Mesodermal cell (in vitro differentiated cells): ENCODE results near the gene RNGTT.
"Not testable (repeated sequence)": the region's sequence is repeated elsewhere in the genome, so short reads cannot be mapped to it uniquely, and the experiment has no call there.

ENCODE experiments used
- H3K27ac ChIP-seq: 2 replicates; pipeline ENCODE4 v1.7.0; 2013; ENCODE audit warnings: mild to moderate bottlenecking, low read depth, low read length, moderate library complexity; ENCODE audit not compliant: severe bottlenecking
- H3K36me3 ChIP-seq: 2 replicates; pipeline ENCODE4 v1.7.1; 2013; ENCODE audit warnings: mild to moderate bottlenecking, low read length, moderate library complexity; ENCODE audit not compliant: control insufficient read depth, insufficient read depth
- H3K4me1 ChIP-seq: one replicate; pipeline ENCODE4 v1.7.1; 2013; ENCODE audit warnings: mild to moderate bottlenecking, low read length; ENCODE audit not compliant: insufficient read depth, control insufficient read depth, poor library complexity, severe bottlenecking
- H3K4me3 ChIP-seq: 2 replicates; pipeline ENCODE4 v1.7.0; 2013; ENCODE audit warnings: low read length, control low read depth, mild to moderate bottlenecking; ENCODE audit not compliant: insufficient read depth, poor library complexity, severe bottlenecking; ENCODE audit errors: extremely low read depth
- H3K9me3 ChIP-seq: 2 replicates; pipeline ENCODE4 v1.7.1; 2013; ENCODE audit warnings: mild to moderate bottlenecking, low read length, moderate library complexity; ENCODE audit not compliant: control insufficient read depth
- WGBS, 2 experiments: methylation state at CpG; one replicate each; pipeline ENCODE4 v1.1.5; 2013; ENCODE audit warnings: missing lambda C conversion rate in 2 of 2; ENCODE audit not compliant: insufficient coverage in 2 of 2; 5-methylcytosine and 5-hydroxymethylcytosine counted together

Gene RNGTT

DNA sequence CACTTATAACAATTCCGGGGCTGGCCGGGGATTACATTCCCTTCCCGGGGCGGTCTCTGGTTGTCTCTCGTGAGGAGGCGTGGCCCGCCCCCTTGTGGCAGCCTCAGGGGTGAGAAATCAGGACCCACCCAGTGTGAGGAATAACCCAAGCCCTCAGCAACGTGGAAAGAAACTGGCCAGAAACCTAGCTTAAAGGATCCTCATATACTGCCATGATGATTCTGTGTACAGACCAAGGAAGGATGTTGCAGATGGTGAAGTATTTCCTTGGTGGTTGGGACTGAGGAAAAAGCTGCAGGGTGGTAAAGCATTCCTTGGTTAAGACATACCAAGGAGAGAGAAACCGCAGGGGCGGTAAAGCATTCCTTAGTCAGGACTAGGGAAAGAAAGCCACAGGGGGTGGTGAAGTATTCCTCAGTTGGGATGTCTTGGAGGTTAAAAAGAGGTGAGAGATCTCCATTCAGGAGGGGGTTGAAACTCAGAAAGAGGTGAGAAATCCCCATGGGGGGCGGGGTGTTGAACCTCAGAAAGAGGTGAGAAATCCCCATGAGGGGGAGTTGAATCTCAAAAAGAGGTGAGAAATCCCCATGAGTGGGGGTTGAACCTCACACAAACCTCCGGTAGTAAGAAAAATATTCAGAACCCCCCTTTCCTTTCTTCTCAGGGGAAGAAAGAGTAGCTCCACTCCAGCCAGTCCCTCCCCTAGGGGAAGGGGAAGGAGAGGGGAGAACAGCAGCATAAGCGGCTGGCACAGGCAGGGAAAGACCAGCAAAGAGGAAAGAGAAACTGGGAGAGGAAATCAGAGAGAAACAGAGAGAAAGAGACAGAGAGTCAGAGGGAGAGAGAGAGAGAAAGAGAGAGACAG lies 238.1 kb downstream of the RNGTT start:
- Histone ChIP-seq H3K36me3 (no peaks in the 10 kb centered on the region), H3K9me3 (no peaks in the 10 kb centered on the region), H3K4me1 (peaks cover 7% of the 10 kb centered on the region), H3K27ac (no peak overlapping the region), H3K4me3 (no peak overlapping the region)
- WGBS, 2 experiments: 37 to 38% methylated on average over 5 to 7 of the region's 13 CpGs

DNA sequence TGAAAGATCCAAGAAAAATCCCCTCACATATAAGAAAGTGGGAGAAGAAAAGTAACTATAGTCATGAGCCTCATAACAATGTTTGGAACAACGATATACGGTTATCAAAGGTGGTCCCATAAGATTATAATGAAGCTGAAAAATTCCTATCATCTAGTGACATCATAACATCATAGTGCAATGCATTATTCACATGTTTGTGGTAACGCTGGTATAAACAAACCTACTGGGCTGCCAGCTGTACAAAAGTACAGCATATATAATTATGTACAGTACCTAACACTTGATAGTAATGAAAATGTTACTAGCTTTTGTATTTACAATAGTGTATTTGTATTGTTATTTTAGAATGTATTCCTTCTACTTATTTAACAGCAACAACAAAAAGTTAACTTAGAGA lies 240.7 kb downstream of the RNGTT start:
- Histone ChIP-seq H3K36me3 (no peaks in the 10 kb centered on the region), H3K27ac (no peak overlapping the region), H3K4me1 (peaks cover 3% of the 10 kb centered on the region), H3K9me3 (no peaks in the 10 kb centered on the region), H3K4me3 (no peak overlapping the region)
- WGBS, 2 experiments: no CpG with 5 or more reads among the region's 3 CpGs

DNA sequence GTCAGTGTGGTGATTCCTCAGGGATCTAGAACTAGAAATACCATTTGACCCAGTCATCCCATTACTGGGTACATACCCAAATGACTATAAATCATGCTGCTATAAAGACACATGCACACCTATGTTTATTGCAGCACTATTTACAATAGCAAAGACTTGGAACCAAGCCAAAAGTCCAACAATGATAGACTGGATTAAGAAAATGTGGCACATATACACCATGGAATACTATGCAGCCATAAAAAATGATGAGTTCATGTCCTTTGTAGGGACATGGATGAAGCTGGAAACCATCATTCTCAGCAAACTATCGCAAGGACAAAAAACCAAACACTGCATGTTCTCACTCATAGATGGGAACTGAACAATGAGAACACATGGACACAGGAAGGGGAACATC lies 247.0 kb downstream of the RNGTT start:
- H3K4me3 ChIP-seq, H3K9me3 ChIP-seq, H3K36me3 ChIP-seq, H3K4me1 ChIP-seq, H3K27ac ChIP-seq: not testable (repeated sequence)
- WGBS, 2 experiments: no CpG with 5 or more reads among the region's 1 CpG

DNA sequence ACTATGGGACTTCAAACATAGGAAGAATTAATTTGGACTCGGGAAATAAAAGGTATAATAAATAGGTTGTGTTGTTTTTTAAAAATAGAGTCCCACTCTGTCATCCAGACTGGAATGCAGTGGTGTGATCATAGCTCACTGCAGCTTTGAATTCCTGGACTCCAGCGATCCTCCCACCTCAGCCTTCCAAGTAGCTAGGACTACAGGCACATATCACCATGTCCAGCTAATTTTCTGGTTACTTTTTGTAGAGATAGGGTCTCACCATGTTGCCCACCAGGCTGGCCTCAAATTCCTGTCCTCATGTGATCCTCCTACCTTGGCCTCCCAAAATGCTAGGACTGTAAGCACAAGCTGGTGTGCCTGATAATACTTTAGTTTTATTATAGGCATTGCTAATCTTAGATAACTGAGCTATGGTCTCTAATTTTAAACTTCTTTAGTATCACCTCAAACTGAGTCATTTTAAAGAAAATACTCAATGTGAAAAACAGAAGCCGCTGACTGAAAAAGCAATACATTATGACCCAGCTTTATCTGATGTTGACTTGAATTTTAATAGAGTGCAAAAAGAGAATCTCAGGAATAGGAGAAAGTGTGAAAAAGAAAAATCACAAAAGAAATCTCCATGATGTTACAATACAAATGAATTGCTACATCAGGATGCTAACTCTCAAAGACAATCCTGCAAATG lies 251.0 kb downstream of the RNGTT start:
- Histone ChIP-seq H3K27ac (no peak overlapping the region), H3K36me3 (no peaks in the 10 kb centered on the region), H3K4me1 (no peaks in the 10 kb centered on the region), H3K9me3 (no peaks in the 10 kb centered on the region), H3K4me3 (no peak overlapping the region)
- WGBS, 2 experiments: no CpG with 5 or more reads among the region's 3 CpGs

DNA sequence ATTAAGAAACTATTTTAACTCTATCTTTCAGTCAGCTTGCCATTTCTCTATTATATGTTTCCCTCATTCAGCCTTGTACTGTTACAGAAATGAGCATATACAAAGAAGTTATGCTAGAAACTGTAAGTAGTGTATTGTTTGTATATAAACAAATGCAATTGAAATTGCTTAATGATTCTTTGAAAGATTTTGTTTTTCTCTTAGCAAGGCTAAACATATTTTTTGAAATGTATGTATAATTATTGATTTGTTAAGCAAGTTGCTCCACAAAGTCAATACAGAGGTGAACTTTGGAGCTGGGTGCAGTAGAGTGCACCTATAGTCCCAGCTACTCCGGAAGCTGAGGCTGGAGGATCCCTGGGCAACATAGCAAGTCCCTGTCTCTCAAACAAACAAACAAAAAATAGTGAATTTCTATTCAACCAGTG lies 253.6 kb downstream of the RNGTT start:
- no CpG with 5 or more reads among the region's 1 CpG for WGBS, 2 experiments
- Histone ChIP-seq H3K9me3 (no peaks in the 10 kb centered on the region), H3K4me1 (no peaks in the 10 kb centered on the region), H3K36me3 (no peaks in the 10 kb centered on the region), H3K4me3 (no peak overlapping the region), H3K27ac (no peak overlapping the region)

- Histone ChIP-seq H3K36me3 (no peaks in the 10 kb centered on the region), H3K27ac (no peak overlapping the region), H3K4me3 (no peak overlapping the region), H3K9me3 (no peaks in the 10 kb centered on the region), H3K4me1 (no peaks in the 10 kb centered on the region)
- 82 to 92% methylated on average over 3 of the region's 3 CpGs for WGBS, 2 experiments
Measured at GRCh38 chr6:88708197-88708744, 255.1 kb downstream of the RNGTT start.

DNA sequence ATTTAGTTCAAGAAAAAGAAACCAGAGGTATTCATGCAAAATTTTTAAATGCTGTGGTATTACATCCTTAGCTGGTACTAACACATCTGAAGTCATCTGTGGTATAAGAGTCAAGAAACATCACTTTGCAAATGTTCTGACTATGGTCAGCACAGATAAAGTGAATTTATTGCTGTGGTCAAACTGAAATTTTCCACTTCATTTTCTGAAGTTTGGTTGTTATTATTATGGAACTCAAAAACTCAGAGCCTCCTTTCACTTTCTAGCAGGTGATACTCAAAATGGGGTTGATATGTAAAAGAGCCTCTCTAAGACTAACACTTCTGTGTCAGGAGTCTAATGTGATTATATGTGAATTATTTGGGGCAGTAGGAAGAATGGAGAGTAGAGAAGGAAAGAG lies 257.8 kb downstream of the RNGTT start:
- no peak overlapping the region for H3K27ac ChIP-seq
- no peaks in the 10 kb centered on the region for H3K36me3 ChIP-seq
- no peaks in the 10 kb centered on the region for H3K4me1 ChIP-seq
- H3K4me3 ChIP-seq: no peak overlapping the region
- H3K9me3 ChIP-seq: no peaks in the 10 kb centered on the region

DNA sequence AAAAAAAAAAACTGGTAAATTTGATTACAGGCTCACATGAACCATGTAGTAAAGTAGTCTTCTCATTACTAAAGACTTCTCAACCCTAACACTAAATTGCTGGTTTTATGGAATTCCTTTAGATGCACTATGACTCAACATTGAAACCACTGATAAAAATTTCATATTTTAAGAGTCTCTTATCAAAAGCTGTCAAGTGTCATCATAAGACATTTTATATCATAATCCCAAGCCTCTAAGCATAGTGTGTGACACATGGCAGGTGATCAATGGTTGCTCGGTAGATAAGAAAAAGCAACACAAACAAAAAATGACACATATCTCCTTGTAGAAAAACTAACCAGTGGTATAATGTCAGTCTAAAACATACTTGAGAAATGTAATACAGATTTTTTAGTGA lies 258.4 kb downstream of the RNGTT start:
- no peaks in the 10 kb centered on the region for H3K9me3 ChIP-seq
- no peak overlapping the region for H3K4me3 ChIP-seq
- WGBS, 2 experiments: no CpG with 5 or more reads among the region's 1 CpG
- H3K27ac ChIP-seq: no peak overlapping the region
- H3K4me1 ChIP-seq: no peaks in the 10 kb centered on the region
- no peaks in the 10 kb centered on the region for H3K36me3 ChIP-seq

DNA sequence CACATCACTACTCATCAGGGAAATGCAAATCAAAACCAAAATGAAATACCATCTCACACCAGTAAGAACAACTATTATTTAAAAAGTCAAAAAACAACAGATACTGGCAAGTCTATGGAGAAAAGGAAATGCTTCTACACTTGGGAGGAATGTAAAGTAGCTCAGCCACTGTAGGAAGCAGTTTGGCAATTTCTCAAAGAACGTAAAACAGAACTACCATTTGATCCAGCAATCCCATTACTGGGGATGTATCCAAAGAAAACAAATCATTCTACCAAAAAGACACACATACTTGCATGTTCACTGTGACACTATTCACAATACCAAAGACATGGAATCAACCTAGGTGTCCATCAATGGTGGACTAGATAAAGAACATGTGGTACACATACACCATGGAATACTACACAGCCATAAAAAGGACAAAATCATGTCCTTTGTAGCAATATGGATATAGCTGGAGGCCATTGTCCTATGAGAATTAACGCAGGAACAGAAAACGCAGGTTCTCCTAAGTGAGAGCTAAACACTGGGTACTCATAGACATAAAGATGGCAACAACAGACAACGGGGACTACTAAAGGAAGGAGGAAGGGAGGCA lies 260.4 kb downstream of the RNGTT start:
- Histone ChIP-seq H3K27ac (no peak overlapping the region), H3K4me1 (no peaks in the 10 kb centered on the region), H3K9me3 (no peaks in the 10 kb centered on the region), H3K4me3 (no peak overlapping the region), H3K36me3 (no peaks in the 10 kb centered on the region)
- 96 to 100% methylated on average over 2 to 3 of the region's 4 CpGs for WGBS, 2 experiments

DNA sequence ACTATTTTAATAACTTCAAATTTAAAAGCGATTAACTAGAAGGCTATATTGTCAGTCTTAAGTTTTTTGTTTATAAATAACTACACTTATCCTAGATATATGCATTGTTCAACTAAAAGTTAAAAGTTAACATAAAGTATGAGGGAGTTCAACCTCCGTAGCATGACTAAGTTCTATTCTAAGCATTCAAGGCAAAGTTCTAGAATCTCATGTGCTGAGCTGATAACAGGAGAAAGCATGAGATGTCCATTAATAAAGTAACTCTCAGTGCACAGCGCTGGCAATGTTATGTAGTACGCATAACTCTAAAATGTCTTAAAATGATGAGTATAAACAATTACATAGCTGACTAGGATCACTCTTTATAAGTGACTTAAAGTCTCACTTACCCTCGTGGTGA lies 264.8 kb downstream of the RNGTT start:
- Histone ChIP-seq H3K4me1 (no peaks in the 10 kb centered on the region), H3K4me3 (no peak overlapping the region), H3K27ac (no peak overlapping the region), H3K9me3 (no peaks in the 10 kb centered on the region), H3K36me3 (no peaks in the 10 kb centered on the region)
- 100% methylated on average over 1 of the region's 5 CpGs; no CpG with 5 or more reads in 1 of the 2 experiments for WGBS, 2 experiments
